KMS-11 (cell line): ENCODE measurements around the gene HYDIN.

ENCODE experiments used
- H2AFZ ChIP-seq: fragments of 200-600 bp; sonication (generic); 2 replicates; pipeline ENCODE4 v1.6.1; 2016; ENCODE audit warnings: antibody characterized with exemption, mixed run types, low read depth
- H3K27ac ChIP-seq: fragments of 200-600 bp; sonication (generic); 2 replicates; pipeline ENCODE4 v1.6.1; 2016; ENCODE audit warnings: mild to moderate bottlenecking, mixed run types
- H3K27me3 ChIP-seq: fragments of 200-600 bp; sonication (generic); 2 replicates; pipeline ENCODE4 v1.6.1; 2017; ENCODE audit warnings: mild to moderate bottlenecking, low read depth, mixed run types, moderate library complexity; ENCODE audit not compliant: insufficient read depth
- H3K36me3 ChIP-seq: fragments of 200-600 bp; sonication (generic); 2 replicates; pipeline ENCODE4 v1.6.1; 2017; ENCODE audit warnings: mild to moderate bottlenecking, mixed run types; ENCODE audit not compliant: insufficient read depth
- H3K4me1 ChIP-seq: fragments of 200-600 bp; sonication (generic); 2 replicates; pipeline ENCODE4 v1.6.1; 2016; ENCODE audit warnings: mild to moderate bottlenecking, low read depth, mixed run types; ENCODE audit not compliant: poor library complexity, severe bottlenecking
- H3K4me2 ChIP-seq: fragments of 200-600 bp; sonication (generic); 2 replicates; pipeline ENCODE4 v1.7.0; 2016; ENCODE audit warnings: mild to moderate bottlenecking, mixed run types
- H3K4me3 ChIP-seq: fragments of 200-600 bp; sonication (generic); IDR thresholded peaks from 2 replicates; pipeline ENCODE4 v1.6.1; 2017; ENCODE audit warnings: low read depth, low read length, mixed read lengths; ENCODE audit not compliant: insufficient read depth
- H3K79me2 ChIP-seq: fragments of 200-600 bp; sonication (generic); 2 replicates; pipeline ENCODE4 v1.6.1; 2016; ENCODE audit warnings: low read depth, mixed run types; ENCODE audit not compliant: insufficient read depth
- H3K9ac ChIP-seq: fragments of 200-600 bp; sonication (generic); 2 replicates; pipeline ENCODE4 v1.6.1; 2016; ENCODE audit warnings: mild to moderate bottlenecking, mixed run types
- H4K20me1 ChIP-seq: fragments of 200-600 bp; sonication (generic); 2 replicates; pipeline ENCODE4 v1.6.1; 2016; ENCODE audit warnings: mild to moderate bottlenecking, mixed run types; ENCODE audit not compliant: insufficient read depth
- CTCF ChIP-seq: fragments of 200-600 bp; sonication (generic); conservative IDR thresholded peaks from 2 replicates; pipeline ENCODE4 v1.6.1; 2017; ENCODE audit warnings: low read depth, mild to moderate bottlenecking, antibody characterized with exemption, low read length, moderate library complexity, mixed read lengths

Gene HYDIN

GRCh38 chr16:71216714-71217113, 13.8 kb downstream of the HYDIN start:
- Histone ChIP-seq H2AFZ (no peak overlapping the region), H3K4me1 (no peaks in the 10 kb centered on the region), H4K20me1 (no peaks in the 10 kb centered on the region), H3K4me3 (no peak overlapping the region), H3K4me2 (no peak overlapping the region), H3K79me2 (no peaks in the 10 kb centered on the region), H3K9ac (no peak overlapping the region), H3K27ac (no peak overlapping the region), H3K36me3 (no peaks in the 10 kb centered on the region), H3K27me3 (no peaks in the 10 kb centered on the region)
- TF ChIP-seq CTCF: no peak

- Histone ChIP-seq H3K4me2 (no peak overlapping the region), H4K20me1 (no peaks in the 10 kb centered on the region), H3K27me3 (no peaks in the 10 kb centered on the region), H3K27ac (no peak overlapping the region), H3K4me3 (no peak overlapping the region), H3K4me1 (no peaks in the 10 kb centered on the region), H3K9ac (no peak overlapping the region), H2AFZ (no peak overlapping the region), H3K36me3 (no peaks in the 10 kb centered on the region), H3K79me2 (no peaks in the 10 kb centered on the region)
- TF ChIP-seq CTCF: no peak
Observed at GRCh38 chr16:71214746-71215381, 15.7 kb downstream of the HYDIN start.

GRCh38 chr16:71205482-71206131, 24.9 kb downstream of the HYDIN start:
- Histone ChIP-seq H3K4me1 (no peaks in the 10 kb centered on the region), H3K4me3 (no peak overlapping the region), H3K79me2 (no peaks in the 10 kb centered on the region), H4K20me1 (no peaks in the 10 kb centered on the region), H3K27ac (no peak overlapping the region), H3K4me2 (no peak overlapping the region), H3K27me3 (no peaks in the 10 kb centered on the region), H2AFZ (no peak overlapping the region), H3K36me3 (no peaks in the 10 kb centered on the region), H3K9ac (no peak overlapping the region)
- no peak for TF ChIP-seq CTCF

DNA sequence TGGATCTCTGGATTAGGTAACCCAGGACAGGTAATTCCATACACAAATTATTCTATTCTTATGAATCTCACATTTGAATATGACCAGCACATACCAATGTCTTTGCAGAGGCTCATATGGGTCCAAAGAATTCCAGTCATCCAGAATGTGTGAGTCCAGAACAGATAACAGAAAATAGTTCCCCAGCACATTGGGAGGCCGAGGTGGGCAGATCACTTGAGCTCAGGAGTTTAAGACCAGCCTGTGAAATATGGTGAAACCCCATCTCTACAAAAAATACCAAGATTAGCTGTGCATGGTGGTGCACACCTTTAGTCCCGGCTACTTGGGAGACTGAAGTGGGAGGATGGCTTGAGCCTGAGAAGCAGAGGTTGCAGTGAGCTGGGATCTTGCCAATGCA, 26.9 kb downstream of the HYDIN start:
- Histone ChIP-seq H2AFZ (no peak overlapping the region), H3K36me3 (no peaks in the 10 kb centered on the region), H3K27ac (no peak overlapping the region), H3K4me1 (no peaks in the 10 kb centered on the region), H3K4me2 (no peak overlapping the region), H3K4me3 (no peak overlapping the region), H4K20me1 (no peaks in the 10 kb centered on the region), H3K79me2 (no peaks in the 10 kb centered on the region), H3K9ac (no peak overlapping the region), H3K27me3 (no peaks in the 10 kb centered on the region)
- TF ChIP-seq CTCF: no peak
